HepG2 (cell line): ENCODE results near the gene SEC14L5. TPM values are rescaled to one million over a fixed set of nuclear protein-coding genes. Genes with fewer than 3 reads are reported as not detected.

Source experiments
- ATF7-NPFF ChIP-seq: sonication (generic); formaldehyde crosslinking; IDR thresholded peaks from 2 replicates; pipeline ENCODE4 v1.8.1; 2023; ENCODE audit warnings: mild to moderate bottlenecking, low read depth, missing genetic modification reagents, moderate library complexity
- BHLHE40 ChIP-seq: IDR thresholded peaks from 2 replicates; pipeline ENCODE4 v1.6.1; 2011; ENCODE audit warnings: low read length, improper control_type of control experiment
- BRCA1 ChIP-seq: sonication (generic); formaldehyde crosslinking; IDR thresholded peaks from 2 replicates; pipeline ENCODE4 v1.4.0; 2020; ENCODE audit warnings: missing genetic modification reagents
- CREB1 ChIP-seq, 2 experiments: fragments of 450-650 bp in 1 of 2; IDR thresholded peaks; 2 replicates each; pipeline ENCODE4 v1.6.1; 2016 to 2017; ENCODE audit warnings: control low read depth in 1 of 2, mild to moderate bottlenecking in 1 of 2, missing compliant biosample characterization in 1 of 2, missing genetic modification characterization in 1 of 2
- ETV6 ChIP-seq: sonication (generic); formaldehyde crosslinking; conservative IDR thresholded peaks from 2 replicates; pipeline ENCODE4 v1.4.0; 2020; ENCODE audit warnings: missing genetic modification reagents
- FLYWCH1 ChIP-seq: sonication (generic); formaldehyde crosslinking; IDR thresholded peaks from 2 replicates; pipeline ENCODE4 v1.8.1; 2023; ENCODE audit warnings: mild to moderate bottlenecking, missing genetic modification reagents
- RXRA ChIP-seq: sonication (generic); formaldehyde crosslinking; IDR thresholded peaks from 2 replicates; pipeline ENCODE4 v1.5.1; 2020; ENCODE audit warnings: missing genetic modification reagents
- TBL1XR1 ChIP-seq: fragments of 150-350 bp; IDR thresholded peaks from 2 replicates; pipeline ENCODE4 v1.6.1; 2014; ENCODE audit warnings: borderline replicate concordance, low read length; ENCODE audit not compliant: partially characterized antibody
- TMF1 ChIP-seq: sonication (generic); formaldehyde crosslinking; IDR thresholded peaks from 2 replicates; pipeline ENCODE4 v1.8.1; 2022; ENCODE audit warnings: low read depth, missing genetic modification reagents
- ZBTB20 ChIP-seq: sonication (generic); formaldehyde crosslinking; IDR thresholded peaks from 2 replicates; pipeline ENCODE4 v1.8.1; 2023; ENCODE audit warnings: missing genetic modification reagents, low read depth, mild to moderate bottlenecking, borderline replicate concordance
- ZFP62 ChIP-seq: sonication (generic); formaldehyde crosslinking; IDR thresholded peaks from 2 replicates; pipeline ENCODE4 v1.4.0; 2020; ENCODE audit warnings: missing genetic modification reagents
- ZKSCAN1 ChIP-seq: fragments of 150-350 bp; IDR thresholded peaks from 2 replicates; pipeline ENCODE4 v1.6.1; 2014; ENCODE audit warnings: low read length
- ZNF296 ChIP-seq: sonication (generic); formaldehyde crosslinking; conservative IDR thresholded peaks from 2 replicates; pipeline ENCODE4 v1.5.0; 2020; ENCODE audit warnings: mild to moderate bottlenecking, missing genetic modification reagents
- ZNF629 ChIP-seq: sonication (generic); formaldehyde crosslinking; conservative IDR thresholded peaks from 2 replicates; pipeline ENCODE4 v1.5.0; 2020; ENCODE audit warnings: missing genetic modification reagents
- ZNF678 ChIP-seq: sonication (generic); formaldehyde crosslinking; IDR thresholded peaks from 2 replicates; pipeline ENCODE4 v1.4.0; 2020; ENCODE audit warnings: mild to moderate bottlenecking, missing genetic modification reagents
- ZNF7 ChIP-seq: IDR thresholded peaks from 2 replicates; pipeline ENCODE4 v1.6.1; 2016; ENCODE audit warnings: missing biosample characterization, missing genetic modification reagents
- ZNF766 ChIP-seq: sonication (generic); formaldehyde crosslinking; IDR thresholded peaks from 2 replicates; pipeline ENCODE4 v1.5.0; 2020; ENCODE audit warnings: missing genetic modification reagents, borderline replicate concordance
- ZNF773 ChIP-seq: sonication (generic); formaldehyde crosslinking; IDR thresholded peaks from 2 replicates; pipeline ENCODE4 v1.4.0; 2020; ENCODE audit warnings: missing genetic modification reagents, borderline replicate concordance
- ZNF839 ChIP-seq: sonication (generic); formaldehyde crosslinking; IDR thresholded peaks from 2 replicates; pipeline ENCODE4 v1.4.0; 2020; ENCODE audit warnings: missing genetic modification reagents, mild to moderate bottlenecking, borderline replicate concordance
- ZSCAN21 ChIP-seq: sonication (generic); formaldehyde crosslinking; IDR thresholded peaks from 2 replicates; pipeline ENCODE4 v1.8.0; 2022; ENCODE audit warnings: mild to moderate bottlenecking, missing genetic modification reagents, moderate library complexity, borderline replicate concordance
- polyA plus RNA-seq, 8 experiments: library from polyadenylated mRNA; depleted of rRNA in 3 of 8; stranded (reverse) in 7 of 8; unstranded in 1 of 8; fragments of >200 nt; fragmentation: Illumina TruSeq in 4 of 8; extraction: Trizol in 4 of 8; gene quantifications; 2 replicates each; pipeline versions ENCODE4 v1.2.1 to v1.2.3, GENCODE V29; 2011 to 2016; ENCODE audit warnings: low read depth in 4 of 8, missing spikeins in 1 of 8, mixed read lengths in 1 of 8; ENCODE audit not compliant: insufficient read depth in 1 of 8
- total RNA-seq, 5 experiments: library from RNA; depleted of rRNA; stranded (reverse); fragments of >200 nt; fragmentation: Illumina TruSeq; extraction: Trizol; gene quantifications; 2 replicates each; pipeline ENCODE4 v1.2.3, GENCODE V29; 2016; ENCODE audit warnings: low read depth in 1 of 5
- TF ChIP-seq, protein P1 (sequence below): sonication (generic); formaldehyde crosslinking; IDR thresholded peaks from one replicate; pipeline ENCODE4 v1.5.1; 2020; ENCODE audit warnings: mild to moderate bottlenecking, missing genetic modification reagents; ENCODE audit errors: not compliant biosample characterization
- TF ChIP-seq, protein P2 (sequence below): sonication (generic); formaldehyde crosslinking; IDR thresholded peaks from 2 replicates; pipeline ENCODE4 v1.4.0; 2020; ENCODE audit warnings: mild to moderate bottlenecking, missing genetic modification reagents

Gene SEC14L5
- total and polyA plus RNA-seq, 2 of the 13 experiments (the other 11 are each of a cell fraction or from before 2014, with no cell fraction given) = 0.40 to 0.42 TPM

- TF ChIP-seq TMF1 (CRISPR knock-in tag) (no peak), ZNF839 (no peak), TBL1XR1 (no peak), ZBTB20 (no peak), ZSCAN21 (no peak), ZNF7 (CRISPR knock-in tag) (no peak), RXRA (CRISPR knock-in tag) (peak; percentile 42; the same call in 1 of the 2 replicates), FLYWCH1 (CRISPR knock-in tag) (no peak), ZNF629 (CRISPR knock-in tag) (no peak), BRCA1 (no peak), ZNF678 (CRISPR knock-in tag) (no peak), ZKSCAN1 (peak; percentile 34; the same call in 1 of the 2 replicates), ATF7-NPFF (no peak), ZNF773 (CRISPR knock-in tag) (no peak), ZFP62 (no peak), ETV6 (CRISPR knock-in tag) (no peak), ZNF296 (no peak), CREB1 (IDR thresholded peaks at IDR 0.05) (no peak), CREB1 (CRISPR knock-in tag; IDR thresholded peaks at IDR 0.05) (peak; percentile 54; the same call in 1 of the 2 replicates), ZNF766 (no peak), BHLHE40 (0 out of 2 replicates have a peak, but pooled peaks have one; percentile 4)
- TF ChIP-seq, protein P1, sequence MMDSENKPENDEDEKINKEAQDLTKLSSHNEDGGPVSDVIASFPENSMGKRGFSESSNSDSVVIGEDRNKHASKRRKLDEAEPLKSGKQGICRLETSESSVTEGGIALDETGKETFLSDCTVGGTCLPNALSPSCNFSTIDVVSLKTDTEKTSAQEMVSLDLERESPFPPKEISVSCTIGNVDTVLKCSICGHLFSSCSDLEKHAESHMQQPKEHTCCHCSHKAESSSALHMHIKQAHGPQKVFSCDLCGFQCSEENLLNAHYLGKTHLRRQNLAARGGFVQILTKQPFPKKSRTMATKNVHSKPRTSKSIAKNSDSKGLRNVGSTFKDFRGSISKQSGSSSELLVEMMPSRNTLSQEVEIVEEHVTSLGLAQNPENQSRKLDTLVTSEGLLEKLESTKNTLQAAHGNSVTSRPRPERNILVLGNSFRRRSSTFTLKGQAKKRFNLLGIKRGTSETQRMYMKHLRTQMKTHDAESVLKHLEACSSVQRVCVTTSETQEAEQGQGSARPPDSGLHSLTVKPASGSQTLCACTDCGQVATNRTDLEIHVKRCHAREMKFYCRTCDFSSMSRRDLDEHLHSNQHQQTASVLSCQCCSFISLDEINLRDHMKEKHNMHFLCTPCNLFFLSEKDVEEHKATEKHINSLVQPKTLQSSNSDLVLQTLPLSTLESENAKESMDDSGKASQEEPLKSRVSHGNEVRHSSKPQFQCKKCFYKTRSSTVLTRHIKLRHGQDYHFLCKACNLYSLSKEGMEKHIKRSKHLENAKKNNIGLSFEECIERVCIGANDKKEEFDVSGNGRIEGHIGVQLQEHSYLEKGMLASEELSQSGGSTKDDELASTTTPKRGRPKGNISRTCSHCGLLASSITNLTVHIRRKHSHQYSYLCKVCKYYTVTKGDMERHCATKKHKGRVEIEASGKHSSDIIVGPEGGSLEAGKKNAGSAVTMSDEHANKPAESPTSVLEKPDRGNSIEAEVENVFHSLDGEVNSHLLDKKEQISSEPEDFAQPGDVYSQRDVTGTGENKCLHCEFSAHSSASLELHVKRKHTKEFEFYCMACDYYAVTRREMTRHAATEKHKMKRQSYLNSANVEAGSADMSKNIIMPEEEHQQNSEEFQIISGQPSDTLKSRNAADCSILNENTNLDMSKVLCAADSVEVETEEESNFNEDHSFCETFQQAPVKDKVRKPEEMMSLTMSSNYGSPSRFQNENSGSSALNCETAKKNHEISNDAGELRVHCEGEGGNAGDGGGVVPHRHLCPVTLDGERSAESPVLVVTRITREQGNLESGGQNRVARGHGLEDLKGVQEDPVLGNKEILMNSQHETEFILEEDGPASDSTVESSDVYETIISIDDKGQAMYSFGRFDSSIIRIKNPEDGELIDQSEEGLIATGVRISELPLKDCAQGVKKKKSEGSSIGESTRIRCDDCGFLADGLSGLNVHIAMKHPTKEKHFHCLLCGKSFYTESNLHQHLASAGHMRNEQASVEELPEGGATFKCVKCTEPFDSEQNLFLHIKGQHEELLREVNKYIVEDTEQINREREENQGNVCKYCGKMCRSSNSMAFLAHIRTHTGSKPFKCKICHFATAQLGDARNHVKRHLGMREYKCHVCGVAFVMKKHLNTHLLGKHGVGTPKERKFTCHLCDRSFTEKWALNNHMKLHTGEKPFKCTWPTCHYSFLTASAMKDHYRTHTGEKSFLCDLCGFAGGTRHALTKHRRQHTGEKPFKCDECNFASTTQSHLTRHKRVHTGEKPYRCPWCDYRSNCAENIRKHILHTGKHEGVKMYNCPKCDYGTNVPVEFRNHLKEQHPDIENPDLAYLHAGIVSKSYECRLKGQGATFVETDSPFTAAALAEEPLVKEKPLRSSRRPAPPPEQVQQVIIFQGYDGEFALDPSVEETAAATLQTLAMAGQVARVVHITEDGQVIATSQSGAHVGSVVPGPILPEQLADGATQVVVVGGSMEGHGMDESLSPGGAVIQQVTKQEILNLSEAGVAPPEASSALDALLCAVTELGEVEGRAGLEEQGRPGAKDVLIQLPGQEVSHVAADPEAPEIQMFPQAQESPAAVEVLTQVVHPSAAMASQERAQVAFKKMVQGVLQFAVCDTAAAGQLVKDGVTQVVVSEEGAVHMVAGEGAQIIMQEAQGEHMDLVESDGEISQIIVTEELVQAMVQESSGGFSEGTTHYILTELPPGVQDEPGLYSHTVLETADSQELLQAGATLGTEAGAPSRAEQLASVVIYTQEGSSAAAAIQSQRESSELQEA (CRISPR knock-in tag) = no peak
- TF ChIP-seq, protein P2, sequence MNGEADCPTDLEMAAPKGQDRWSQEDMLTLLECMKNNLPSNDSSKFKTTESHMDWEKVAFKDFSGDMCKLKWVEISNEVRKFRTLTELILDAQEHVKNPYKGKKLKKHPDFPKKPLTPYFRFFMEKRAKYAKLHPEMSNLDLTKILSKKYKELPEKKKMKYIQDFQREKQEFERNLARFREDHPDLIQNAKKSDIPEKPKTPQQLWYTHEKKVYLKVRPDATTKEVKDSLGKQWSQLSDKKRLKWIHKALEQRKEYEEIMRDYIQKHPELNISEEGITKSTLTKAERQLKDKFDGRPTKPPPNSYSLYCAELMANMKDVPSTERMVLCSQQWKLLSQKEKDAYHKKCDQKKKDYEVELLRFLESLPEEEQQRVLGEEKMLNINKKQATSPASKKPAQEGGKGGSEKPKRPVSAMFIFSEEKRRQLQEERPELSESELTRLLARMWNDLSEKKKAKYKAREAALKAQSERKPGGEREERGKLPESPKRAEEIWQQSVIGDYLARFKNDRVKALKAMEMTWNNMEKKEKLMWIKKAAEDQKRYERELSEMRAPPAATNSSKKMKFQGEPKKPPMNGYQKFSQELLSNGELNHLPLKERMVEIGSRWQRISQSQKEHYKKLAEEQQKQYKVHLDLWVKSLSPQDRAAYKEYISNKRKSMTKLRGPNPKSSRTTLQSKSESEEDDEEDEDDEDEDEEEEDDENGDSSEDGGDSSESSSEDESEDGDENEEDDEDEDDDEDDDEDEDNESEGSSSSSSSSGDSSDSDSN = no peak
Observed at GRCh38 chr16:5032748-5033167, 74.6 kb downstream of the SEC14L5 start (continued).
